ENCODE measurements around the gene HRNR.

HRNR gene

DNA sequence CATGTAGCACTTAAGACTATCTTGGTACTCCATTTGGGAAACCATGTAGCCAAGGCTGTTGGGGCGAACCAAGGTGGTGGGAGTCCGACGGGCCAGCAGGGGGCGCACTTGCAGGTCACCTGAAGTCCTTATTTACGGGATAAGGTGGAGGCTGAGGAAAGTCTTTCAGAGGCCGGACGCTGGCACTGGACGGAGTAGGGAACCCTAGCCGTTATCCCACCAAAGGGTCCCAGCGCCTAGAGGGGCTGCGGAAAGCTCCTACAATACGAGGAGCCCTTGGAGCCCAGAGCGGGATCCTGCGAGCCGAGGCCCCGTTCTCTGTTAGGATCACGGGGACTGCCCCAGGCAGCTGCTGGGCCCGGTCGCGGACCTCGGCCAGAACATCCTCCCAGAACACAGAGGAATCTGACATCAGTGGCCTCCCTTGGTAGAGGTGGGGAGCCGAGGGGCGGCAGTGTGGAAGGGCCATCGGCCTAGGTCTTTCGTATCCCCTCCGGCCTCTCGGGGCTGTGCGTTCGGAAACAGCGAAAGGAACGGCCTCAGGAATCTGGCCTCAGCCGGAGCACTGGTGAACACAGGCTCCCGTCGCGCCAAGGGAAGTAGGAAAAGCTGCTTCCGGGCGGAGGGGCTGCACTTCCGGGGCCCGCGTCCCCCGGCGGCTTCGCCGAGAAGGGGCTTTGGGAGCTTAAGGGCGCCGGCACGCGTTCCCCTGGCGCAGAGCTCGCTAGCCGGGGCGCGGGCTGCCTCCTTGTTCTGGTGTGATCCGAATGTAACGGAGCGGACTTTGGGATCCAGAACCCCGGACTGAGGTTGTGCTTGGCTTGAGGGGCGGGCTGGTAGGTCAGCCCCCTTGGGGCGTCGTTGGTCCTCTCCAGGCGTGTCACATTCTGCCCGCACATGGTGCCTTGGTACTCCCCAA, 35.1 kb downstream of the HRNR start:
- peak; percentile 41 for DNase-seq (ENCODE audit: low read depth, low spot score)

DNA sequence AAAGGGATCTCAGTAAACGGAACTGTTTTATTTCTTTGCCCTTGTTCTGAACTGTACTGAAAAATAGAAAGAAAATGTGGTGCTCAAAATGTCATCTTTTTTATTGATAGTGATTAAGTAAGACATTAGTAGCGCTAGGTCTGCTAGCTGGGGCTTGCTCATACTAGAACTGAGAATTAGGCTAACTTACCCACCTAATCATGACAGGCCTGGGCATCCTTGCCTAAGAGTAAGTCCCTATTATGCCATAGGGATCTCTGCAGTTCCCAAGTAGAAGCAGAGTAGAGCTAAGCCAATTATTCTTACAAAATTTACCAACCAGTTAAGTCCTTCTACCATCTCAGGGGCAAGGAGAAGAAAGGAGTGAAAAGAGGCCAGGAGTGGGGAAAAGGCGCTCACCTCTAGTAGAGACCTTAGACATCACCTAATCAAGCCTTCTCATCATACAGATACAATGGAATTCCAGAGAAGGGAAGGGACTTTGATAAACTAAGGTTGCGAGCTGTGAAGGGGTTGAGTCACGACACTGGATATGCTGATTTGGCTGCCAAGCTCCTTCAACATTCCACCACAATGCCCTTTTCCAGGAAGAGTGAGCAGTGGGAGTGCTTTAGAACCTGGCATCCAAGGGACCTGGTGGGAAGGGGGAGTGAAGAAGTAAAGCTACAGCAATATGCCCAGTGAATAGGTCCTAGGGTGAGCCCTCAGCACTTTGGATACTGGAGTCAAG, 37.3 kb downstream of the HRNR start:
- DNase-seq (ENCODE audit: low read depth, low spot score) = no peak

DNA sequence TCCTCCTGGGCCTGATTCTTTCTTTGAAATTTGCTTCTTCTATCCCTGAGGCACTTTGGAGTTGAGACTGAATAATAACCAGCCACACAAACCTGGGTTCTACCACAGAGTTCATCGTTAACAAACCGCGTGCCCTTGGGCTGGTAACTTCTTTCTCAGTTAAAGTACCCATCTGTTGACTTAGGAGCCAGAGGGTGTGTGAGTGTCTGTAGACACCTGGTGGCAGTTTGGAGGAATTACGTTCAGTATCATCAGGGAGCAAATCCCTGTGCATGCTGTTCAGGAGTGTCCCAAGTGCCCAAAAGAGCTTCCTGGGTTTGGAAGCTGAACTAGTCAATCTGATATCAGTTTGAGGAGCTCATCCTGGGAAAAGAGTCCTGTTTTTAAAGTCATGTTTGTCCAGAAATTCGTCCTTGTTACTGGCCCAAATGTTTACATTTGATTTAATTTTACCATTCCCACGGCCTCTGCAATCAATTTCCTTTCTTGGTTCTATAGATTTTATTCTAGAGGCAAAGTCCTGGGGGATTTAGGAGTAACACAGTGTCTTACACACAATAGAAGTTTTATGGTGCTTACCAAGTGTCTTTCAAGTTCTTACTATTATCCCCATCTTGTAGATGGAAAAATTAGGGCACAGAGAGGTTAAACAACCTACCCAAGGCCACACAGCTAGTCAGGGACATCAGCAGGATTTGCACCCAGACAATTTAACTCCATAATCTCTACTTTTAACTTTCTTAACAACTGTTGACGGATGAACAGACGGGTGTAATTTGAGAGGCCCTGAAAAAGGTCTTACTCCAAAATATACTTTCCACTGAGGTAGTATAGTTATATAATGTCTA, 38.2 kb downstream of the HRNR start:
- no peak for DNase-seq (ENCODE audit: low read depth, low spot score)

DNA sequence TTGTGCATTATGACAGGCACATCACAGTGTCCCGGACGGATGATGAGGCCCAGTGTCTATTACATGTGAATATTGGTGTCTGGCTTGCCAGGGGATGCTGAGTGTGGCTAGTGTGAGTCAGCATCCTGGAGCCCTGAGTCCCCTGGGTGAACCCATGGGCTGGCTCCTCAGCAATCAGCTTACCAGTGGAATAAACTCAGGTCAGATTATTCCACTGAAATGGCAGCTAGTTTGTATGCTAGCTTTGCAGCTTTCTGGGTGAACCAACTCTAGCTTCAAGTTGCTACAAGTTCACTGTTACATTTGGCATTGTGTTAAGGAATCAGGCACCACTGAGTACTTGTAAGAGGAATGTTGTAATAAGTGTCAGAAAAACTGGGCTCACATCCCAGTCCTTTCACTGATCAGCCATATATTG, 41.0 kb downstream of the HRNR start:
- DNase-seq (ENCODE audit: low read depth, low spot score) = no peak

DNA sequence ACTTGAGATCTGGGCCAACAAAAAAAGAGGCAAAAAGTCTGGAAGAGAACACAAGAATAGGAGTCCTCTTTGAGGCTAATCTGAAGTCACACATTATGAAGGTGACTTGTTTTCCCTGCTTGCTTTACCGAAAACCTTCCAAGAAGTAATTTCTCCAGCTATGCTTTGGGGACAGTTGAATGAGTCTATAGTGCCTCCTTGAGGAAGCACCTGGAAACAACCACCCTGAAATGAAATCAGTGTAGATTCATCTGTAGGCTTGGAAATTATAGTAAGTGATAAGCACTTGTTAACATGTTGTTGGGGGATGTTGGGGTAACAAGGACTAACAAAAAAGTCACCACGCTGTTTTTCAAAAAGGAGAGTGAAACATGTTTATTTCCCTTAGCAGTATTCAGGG, 41.6 kb downstream of the HRNR start:
- DNase-seq (ENCODE audit: low read depth, low spot score) = no peak

DNA sequence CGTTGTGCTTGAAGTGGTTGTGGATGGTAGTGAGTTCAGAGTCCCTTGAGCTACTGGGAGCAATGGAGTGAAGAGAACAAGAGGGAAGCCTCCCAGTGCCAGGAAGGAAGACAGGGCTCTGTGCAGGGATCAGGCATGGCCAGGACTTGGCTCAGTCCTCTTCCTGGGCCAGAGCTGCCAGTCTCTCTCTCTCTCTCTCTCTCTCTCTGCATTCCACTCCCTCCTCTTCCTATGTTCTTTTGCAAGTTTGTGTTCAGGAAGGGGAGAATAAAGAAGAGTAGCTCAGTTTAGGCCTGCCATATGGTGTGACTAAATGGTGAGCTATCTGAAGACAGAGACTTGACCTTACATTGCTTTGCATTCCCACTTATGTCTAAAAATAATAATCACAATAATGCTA, 44.4 kb downstream of the HRNR start:
- DNase-seq (ENCODE audit: low read depth, low spot score) = no peak

DNA sequence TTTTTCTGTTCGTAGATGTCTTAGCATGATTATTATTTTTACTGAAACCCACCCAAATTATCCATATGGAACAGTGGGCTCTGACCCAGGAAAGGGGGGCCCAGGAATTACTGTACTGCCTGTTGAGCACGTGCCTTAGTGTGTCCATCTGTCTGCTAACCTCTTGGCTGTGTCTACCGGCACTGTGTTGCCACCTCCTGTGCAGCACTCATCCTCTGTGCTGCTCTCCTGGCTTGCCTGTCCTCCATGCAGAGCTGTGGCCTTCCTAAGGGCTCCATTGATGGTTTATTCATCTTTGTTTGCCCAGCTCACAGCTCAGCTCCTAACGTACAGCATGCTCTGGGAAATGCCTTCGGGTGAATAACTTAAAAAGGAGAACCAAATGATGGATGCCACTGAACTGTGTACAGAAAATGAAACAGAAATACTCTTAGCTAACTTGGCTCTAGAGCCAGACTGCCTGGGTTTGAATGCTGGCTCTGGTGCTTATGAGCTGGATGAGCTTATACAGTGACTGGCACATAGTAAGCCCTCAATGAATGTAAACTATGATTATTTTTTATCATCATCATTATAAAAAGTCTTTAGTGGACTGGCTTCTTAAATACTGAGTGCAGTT, 53.6 kb downstream of the HRNR start:
- no peak for DNase-seq (ENCODE audit: low read depth, low spot score)

DNA sequence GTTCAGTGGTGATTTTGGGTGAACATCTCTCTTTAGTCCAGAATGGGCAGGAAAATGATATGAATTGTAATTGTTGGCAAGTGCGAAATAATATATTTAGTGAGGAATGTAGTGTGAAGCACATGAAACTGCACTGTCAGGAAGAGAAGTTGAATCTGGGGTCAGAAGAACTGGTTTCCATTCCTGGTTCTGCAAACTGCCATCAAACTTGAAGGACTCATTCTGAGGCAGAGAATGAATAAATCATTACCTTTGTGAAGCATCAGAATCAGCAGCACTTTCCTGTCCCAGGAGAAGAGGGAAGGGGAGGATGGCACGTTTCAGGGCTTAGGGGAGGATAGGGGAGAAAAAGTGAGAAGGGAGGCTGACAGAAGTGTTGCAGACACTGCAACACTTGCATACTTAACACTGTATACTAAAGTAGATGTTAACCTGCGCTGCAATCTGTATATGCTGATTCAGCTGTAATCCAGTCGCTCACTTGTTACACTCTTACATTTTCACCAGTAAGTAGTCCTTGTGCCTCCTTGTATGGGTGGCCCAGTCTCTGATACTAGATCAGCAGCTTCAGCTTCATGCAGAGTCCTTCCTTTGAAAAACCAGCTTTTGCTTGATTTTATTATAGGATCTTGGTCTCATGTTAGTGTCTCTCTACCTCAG, 54.5 kb downstream of the HRNR start:
- no peak for DNase-seq (ENCODE audit: low read depth, low spot score)

DNA sequence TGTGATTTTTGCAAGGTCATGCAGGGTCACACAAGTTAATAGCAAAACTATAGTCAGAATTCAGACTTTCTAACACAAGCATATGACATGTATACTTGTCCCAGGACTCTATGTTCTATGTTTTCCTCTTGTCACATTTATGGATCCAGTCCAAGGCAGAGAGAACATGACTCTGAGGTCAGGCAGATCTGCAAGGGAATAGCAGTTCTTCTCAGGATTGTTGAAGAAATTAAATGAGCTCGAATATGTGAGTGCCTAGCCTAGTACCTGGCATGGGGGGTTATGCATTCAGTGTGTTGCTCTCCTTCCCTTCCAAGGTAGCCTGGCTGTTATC, 55.5 kb downstream of the HRNR start:
- DNase-seq (ENCODE audit: low read depth, low spot score) = no peak

DNA sequence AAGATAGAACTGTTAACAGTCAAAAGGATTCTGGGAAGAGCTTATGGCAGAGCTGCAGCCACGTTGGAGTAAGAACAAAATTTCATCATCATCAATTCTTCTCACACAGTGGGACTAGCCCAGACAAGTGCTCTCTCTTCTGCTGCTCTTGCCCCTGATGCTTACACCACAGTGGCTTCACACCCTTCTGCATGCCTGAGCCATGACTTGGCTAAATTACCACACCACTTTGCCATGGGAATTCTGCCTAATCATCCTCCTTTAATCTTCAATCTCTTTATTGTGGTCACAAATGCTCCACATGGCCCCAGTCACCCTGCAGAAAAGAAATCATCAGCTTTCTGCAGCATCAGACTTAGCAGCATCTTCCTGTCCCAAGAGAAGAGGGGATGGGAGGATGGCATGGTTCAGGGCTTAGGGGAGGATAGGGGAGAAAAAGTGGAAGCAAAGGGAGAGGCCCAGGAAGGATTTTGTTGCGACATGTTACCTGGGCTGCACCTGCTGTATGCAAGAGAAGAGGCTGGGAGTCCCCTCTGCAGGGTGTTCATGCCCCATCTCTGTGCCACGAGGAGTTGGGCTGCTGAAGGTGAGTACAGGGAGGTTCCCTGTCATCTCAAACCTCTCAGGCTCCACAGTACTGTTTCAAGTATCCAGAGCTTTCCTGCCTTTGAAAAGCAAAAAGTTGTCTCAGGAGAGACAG, 56.0 kb downstream of the HRNR start:
- DNase-seq (ENCODE audit: low read depth, low spot score) = no peak

DNA sequence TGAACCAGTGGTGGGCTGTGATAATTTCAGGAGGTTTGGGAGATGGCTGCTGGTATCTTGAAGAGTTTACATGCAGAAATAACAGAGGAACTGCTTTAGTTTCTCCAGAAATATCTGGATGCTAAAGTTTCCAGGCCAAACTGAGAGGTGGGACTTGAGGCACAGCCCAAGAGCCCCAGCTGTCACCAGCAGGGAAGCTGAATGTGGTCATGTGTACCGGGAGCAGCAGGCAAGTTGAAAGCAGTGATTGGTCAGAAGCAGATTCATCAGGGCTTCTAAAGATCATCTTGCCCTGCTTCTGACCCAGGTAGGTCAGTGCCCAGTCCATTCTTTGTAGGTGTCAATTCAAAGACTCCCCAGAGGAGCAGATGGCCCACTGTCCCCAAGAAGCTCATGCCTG, 57.0 kb downstream of the HRNR start:
- DNase-seq (ENCODE audit: low read depth, low spot score) = no peak

DNA sequence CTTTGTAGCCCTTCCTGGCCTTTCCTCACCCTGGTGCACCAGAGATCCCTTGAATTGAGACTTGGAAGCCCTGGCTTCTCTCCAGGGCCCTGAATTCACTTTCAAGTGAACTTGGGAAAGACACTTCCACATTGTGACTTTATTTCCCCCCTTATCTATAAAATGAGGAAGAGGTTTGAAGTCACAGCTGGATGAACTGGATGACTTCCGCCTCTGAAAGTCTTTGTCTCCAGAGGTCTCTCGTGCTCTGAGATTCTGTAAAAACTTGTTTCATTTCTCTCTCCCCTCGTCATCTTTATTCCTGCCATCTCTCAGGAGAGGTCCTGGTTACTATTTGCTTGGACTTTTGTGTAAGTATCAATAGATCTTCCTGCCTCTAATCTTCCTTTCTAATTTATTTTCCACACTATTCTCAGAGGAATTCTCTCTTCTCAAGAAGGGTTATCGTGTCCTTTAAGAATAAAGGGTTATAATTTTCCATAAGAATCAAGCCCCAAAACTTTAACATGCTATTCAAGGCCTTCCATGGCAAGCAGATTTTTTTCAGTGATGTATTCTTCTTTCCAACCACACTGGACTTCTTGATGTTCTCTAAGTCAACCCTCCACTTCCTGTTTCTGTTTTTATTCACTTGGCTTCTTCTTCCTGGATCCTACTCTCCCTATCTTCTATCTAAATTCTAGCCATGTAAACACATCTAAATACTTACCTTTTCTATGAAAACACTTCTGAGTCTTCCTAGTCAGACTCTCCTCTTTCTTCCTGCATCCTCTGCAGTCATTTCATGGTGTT, 58.5 kb downstream of the HRNR start:
- DNase-seq (ENCODE audit: low read depth, low spot score) = no peak

DNA sequence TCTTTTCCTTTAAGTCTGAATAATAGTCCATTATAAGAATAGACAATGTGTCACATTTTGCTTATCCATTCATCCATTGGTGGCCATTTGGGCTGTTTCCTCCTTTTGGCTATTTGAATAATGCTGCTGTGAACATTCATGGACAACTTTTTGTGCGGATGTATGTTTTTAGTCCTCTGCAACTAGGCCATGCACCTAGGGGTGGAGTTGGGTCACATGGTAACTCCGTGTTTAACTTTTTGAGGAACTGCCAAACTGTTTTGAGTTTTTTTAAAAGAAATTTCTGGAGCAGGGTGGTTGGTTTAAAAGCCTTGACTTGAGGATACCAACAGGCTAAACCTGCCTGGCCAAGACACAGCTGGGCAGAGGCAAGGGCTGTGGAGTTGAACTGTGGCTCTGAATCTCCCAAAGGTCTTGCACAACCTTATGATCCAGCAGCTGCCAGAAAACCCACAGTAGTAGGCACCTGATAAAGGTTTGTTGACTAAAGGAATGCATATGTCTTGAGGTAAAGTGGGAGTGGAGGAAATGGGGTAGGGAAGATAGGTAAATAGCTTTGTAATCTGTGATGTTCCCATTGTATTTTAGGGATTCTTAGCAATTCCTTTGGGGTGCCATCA, 59.4 kb downstream of the HRNR start:
- DNase-seq (ENCODE audit: low read depth, low spot score) = no peak

DNA sequence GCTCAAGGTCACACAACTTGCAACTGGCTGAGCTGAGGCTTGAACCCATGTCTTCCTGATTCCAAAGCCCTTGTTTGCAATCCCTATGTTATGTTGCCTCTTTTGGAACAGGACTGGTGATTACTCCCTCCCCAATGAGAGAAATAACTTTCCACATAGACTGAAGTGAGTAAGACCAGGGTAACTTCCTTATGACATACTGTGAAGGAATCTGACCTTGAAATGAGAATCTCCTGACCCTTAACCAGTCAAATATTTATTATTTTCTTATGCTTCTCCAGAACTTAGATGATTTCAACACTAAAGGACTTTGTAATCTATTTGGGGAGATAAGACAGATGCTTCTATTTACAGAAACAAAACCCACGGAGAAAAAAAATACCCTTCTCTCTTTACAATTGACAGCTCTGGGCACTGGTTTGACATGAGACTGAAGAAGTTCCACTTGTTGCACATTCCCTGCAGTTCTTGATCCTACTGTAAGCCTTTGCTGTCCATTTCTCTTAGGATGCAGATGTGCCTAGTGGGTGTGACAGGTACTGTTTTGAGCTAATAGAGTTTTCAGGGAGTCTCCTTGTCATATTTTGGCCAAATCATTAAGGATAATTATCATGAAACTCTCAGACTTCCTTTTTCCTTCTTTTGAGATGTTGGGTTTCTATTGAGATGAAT, 61.1 kb downstream of the HRNR start:
- no peak for DNase-seq (ENCODE audit: low read depth, low spot score)

All from activated naive CD8-positive, alpha-beta T cell treated with anti-CD3 and anti-CD28 coated beads, Interleukin-2, amount 50 U/mL, for 16 hours (primary cell).